Prostate gland (tissue), 2 donors: ENCODE measurements around the gene SPOCK1.

Experiments used
- POLR2A ChIP-seq: fragments of 450-650 bp; IDR thresholded peaks from one replicate; pipeline ENCODE4 v1.6.1; 2016; ENCODE audit warnings: antibody characterized with exemption, mild to moderate bottlenecking
- TF ChIP-seq, protein P1 (sequence below), 4 experiments: fragments of 200-600 bp in 2 of 4; fragments of 450-650 bp in 2 of 4; sonication (generic) in 2 of 4; IDR thresholded peaks; 1 replicate in 3 of 4; 2 replicates in 1 of 4; pipeline ENCODE4 v1.5.1; 2016 to 2019; ENCODE audit warnings: antibody characterized with exemption in 4 of 4, mild to moderate bottlenecking in 2 of 4, moderate library complexity in 2 of 4

DNA sequence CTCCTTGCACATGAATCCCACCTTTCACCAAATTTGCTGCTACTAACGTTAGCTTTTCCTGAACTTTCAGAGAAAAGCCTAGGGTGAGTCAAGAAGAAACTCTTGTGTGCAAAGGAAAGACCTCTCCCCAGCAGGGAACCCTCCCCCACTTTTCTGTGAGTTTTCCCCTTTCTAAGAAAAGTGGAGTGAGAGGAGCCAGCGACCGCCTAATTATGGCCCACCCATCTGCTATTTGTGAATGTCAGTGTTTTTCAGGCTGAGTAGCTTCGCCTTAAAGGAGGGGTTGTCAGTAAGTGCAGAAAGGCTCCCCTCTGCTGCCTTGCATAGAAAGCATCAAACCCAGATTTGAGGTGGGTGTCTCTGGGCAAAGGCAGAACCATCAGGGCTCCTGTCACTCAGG lies 46.8 kb upstream of the SPOCK1 start:
- TF ChIP-seq, protein P1, sequence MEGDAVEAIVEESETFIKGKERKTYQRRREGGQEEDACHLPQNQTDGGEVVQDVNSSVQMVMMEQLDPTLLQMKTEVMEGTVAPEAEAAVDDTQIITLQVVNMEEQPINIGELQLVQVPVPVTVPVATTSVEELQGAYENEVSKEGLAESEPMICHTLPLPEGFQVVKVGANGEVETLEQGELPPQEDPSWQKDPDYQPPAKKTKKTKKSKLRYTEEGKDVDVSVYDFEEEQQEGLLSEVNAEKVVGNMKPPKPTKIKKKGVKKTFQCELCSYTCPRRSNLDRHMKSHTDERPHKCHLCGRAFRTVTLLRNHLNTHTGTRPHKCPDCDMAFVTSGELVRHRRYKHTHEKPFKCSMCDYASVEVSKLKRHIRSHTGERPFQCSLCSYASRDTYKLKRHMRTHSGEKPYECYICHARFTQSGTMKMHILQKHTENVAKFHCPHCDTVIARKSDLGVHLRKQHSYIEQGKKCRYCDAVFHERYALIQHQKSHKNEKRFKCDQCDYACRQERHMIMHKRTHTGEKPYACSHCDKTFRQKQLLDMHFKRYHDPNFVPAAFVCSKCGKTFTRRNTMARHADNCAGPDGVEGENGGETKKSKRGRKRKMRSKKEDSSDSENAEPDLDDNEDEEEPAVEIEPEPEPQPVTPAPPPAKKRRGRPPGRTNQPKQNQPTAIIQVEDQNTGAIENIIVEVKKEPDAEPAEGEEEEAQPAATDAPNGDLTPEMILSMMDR (IDR thresholded peaks at IDR 0.05) = no peak
- TF ChIP-seq POLR2A = no peak
